Lower leg skin (tissue), 3 donors: ENCODE measurements around the gene NLRP5.

Experiments
- CTCF ChIP-seq, 3 donors: fragments of 450-650 bp; IDR thresholded peaks; one replicate each; pipeline ENCODE4 v1.5.1; 2016; ENCODE audit warnings: antibody characterized with exemption in 3 of 3, mild to moderate bottlenecking in 3 of 3, moderate library complexity in 2 of 3
- POLR2A ChIP-seq, 2 donors: fragments of 450-650 bp; IDR thresholded peaks; one replicate each; pipeline ENCODE4 v1.6.1; 2016 to 2017; ENCODE audit warnings: antibody characterized with exemption in 2 of 2, mild to moderate bottlenecking in 1 of 2, moderate library complexity in 1 of 2

- TF ChIP-seq POLR2A (IDR thresholded peaks at IDR 0.05) (no peak), CTCF (IDR thresholded peaks at IDR 0.05) (no peak)
Measured at GRCh38 chr19:56106397-56106849, 119.8 kb downstream of the NLRP5 start.
